Spleen (tissue), 7 donors: ENCODE measurements around the gene SERPINB4.

Source experiments
- POLR2A ChIP-seq, 3 donors: fragments of 450-650 bp; IDR thresholded peaks; one replicate each; pipeline ENCODE4 v1.5.1; 2017; ENCODE audit warnings: antibody characterized with exemption in 3 of 3, mild to moderate bottlenecking in 1 of 3
- TF ChIP-seq, protein P1 (sequence below), 11 experiments: fragments of 200-600 bp in 7 of 11; fragments of 450-650 bp in 4 of 11; sonication (generic) in 4 of 11; IDR thresholded peaks in 8 of 11; conservative IDR thresholded peaks in 3 of 11; 1 replicate in 7 of 11; 2 replicates in 4 of 11; pipeline versions ENCODE4 v1.4.0 to v1.8.0; 2016 to 2021; ENCODE audit warnings: antibody characterized with exemption in 11 of 11, inconsistent platforms in 4 of 11, mild to moderate bottlenecking in 1 of 11
- donor health status: DM: no; HTN: no; CAD: no; lungs with moderate emphysema.
- donor health status: DM: no; HTN: no; CAD: no.
- donor health status: DM: no; HTN: no; CAD: no.

DNA sequence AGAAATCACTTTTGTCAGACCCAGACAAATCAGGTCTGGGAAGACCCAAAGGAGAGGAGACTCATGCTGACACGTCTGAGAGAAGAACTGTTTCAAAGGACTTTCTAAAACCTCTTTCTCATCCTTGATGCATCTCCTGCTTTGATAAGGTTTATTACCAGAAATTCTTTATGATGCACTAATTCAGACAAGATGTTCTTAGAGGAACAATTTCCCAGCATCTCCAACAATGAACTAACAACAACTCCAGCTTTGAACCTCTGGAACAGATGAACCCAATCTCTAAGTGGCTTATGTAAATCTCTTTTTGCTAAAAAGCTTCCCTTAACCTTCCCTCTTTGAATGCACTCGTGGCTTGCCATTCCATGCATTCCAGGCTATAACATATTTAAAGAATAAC is 42.8 kb upstream of the SERPINB4 start:
- no peak for TF ChIP-seq POLR2A (IDR thresholded peaks at IDR 0.05)
- TF ChIP-seq, protein P1, sequence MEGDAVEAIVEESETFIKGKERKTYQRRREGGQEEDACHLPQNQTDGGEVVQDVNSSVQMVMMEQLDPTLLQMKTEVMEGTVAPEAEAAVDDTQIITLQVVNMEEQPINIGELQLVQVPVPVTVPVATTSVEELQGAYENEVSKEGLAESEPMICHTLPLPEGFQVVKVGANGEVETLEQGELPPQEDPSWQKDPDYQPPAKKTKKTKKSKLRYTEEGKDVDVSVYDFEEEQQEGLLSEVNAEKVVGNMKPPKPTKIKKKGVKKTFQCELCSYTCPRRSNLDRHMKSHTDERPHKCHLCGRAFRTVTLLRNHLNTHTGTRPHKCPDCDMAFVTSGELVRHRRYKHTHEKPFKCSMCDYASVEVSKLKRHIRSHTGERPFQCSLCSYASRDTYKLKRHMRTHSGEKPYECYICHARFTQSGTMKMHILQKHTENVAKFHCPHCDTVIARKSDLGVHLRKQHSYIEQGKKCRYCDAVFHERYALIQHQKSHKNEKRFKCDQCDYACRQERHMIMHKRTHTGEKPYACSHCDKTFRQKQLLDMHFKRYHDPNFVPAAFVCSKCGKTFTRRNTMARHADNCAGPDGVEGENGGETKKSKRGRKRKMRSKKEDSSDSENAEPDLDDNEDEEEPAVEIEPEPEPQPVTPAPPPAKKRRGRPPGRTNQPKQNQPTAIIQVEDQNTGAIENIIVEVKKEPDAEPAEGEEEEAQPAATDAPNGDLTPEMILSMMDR (IDR thresholded peaks at IDR 0.05 in 8 of 11, conservative IDR thresholded peaks at IDR 0.05 in 3 of 11): no peak
